Esophagus muscularis mucosa (tissue), 3 donors: ENCODE measurements around the gene MFSD6.

Experiments
- POLR2A ChIP-seq: fragments of 450-650 bp; IDR thresholded peaks from one replicate; pipeline ENCODE4 v1.6.1; 2017; ENCODE audit warnings: antibody characterized with exemption, moderate library complexity, mild to moderate bottlenecking, low read depth
- TF ChIP-seq, protein P1 (sequence below), 3 experiments: fragments of 200-600 bp in 2 of 3; fragments of 450-650 bp in 1 of 3; sonication (generic) in 2 of 3; IDR thresholded peaks; one replicate each; pipeline ENCODE4 v1.5.1; 2017 to 2019; ENCODE audit warnings: antibody characterized with exemption in 3 of 3, mild to moderate bottlenecking in 2 of 3, moderate library complexity in 1 of 3

DNA sequence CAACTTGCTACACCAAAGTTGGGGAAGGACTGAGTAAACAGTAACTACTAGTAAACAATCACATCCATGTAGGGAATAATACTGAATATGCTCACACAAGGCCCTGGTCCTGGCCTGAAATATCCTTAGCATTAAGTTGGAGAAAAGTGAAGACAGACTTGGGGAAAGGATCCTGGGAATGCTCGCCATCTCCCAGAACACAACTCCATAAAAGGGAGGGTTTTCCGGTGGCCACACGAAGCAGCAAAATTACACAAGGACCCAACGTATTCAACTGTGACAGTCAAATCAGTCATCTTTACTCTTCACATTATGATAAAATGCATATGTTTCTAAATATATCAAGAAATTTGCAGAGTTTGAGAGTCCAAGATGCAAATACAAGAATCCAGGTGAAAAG, 119.1 kb downstream of the MFSD6 start:
- TF ChIP-seq, protein P1, sequence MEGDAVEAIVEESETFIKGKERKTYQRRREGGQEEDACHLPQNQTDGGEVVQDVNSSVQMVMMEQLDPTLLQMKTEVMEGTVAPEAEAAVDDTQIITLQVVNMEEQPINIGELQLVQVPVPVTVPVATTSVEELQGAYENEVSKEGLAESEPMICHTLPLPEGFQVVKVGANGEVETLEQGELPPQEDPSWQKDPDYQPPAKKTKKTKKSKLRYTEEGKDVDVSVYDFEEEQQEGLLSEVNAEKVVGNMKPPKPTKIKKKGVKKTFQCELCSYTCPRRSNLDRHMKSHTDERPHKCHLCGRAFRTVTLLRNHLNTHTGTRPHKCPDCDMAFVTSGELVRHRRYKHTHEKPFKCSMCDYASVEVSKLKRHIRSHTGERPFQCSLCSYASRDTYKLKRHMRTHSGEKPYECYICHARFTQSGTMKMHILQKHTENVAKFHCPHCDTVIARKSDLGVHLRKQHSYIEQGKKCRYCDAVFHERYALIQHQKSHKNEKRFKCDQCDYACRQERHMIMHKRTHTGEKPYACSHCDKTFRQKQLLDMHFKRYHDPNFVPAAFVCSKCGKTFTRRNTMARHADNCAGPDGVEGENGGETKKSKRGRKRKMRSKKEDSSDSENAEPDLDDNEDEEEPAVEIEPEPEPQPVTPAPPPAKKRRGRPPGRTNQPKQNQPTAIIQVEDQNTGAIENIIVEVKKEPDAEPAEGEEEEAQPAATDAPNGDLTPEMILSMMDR (IDR thresholded peaks at IDR 0.05): no peak
- TF ChIP-seq POLR2A: no peak
